ENCODE data around the gene TRAK1.

Gene TRAK1

DNA sequence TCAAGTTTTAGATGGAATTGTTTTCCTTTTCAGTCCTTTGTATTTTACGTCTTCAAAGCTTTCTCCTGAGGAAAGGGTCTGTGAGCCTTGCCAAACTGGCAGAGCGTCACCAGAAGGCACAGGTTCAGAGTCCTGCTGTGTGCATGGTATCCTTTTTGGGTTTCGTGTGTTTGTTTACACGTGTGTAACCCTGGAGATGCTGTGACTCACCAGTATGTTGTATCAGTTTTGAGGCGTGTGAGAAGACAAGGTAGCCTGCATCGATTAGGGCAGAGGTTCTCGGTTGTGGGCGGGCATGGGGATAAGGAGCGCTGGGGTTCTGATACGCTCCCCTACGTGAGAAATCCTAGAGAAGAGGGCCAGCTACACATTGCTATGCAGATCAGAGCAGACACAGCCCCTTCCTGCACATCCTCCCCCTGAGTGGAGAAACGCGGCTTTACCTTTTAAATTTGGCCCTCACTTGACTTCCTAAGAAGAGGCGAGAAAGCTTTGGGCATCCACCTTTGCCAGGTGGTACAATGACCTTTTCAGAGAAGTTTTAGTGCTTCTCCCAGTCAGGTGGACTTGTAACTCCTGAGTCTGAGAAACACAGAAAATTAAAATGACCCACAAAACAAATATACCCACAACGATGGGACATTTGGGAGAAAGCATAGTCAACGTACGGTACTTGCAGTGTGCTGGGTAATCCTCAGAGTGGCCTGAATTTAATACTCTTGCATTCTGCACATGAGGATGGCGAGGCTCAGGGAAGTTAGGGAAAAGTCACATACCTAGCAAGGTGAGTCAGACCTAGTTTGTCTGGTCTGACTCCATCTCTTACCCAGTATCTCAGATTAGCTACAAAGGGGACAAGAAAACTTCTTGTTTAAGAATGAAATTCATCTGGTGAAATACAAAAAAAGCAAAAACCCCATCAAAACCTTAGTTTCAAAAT is 38.1 kb downstream of the TRAK1 start:
- POLR2A ChIA-PET = no interaction called here
- no peak for DNase-seq (ENCODE audit: extremely low spot score)
- CTCF ChIA-PET = interaction anchor here (1.2 to 1.4 kb wide), 2 partner anchors 62 to 100 kb away, joined by 3 to 6 read pairs; no protein-coding TSS in a partner anchor
- no peak for TF ChIP-seq NFRKB (IDR thresholded peaks at IDR 0.05)
- TF ChIP-seq FOXM1 (IDR thresholded peaks at IDR 0.05; ENCODE audit: borderline replicate concordance) = no peak
- TF ChIP-seq L3MBTL2 (conservative IDR thresholded peaks at IDR 0.05) = no peak

DNA sequence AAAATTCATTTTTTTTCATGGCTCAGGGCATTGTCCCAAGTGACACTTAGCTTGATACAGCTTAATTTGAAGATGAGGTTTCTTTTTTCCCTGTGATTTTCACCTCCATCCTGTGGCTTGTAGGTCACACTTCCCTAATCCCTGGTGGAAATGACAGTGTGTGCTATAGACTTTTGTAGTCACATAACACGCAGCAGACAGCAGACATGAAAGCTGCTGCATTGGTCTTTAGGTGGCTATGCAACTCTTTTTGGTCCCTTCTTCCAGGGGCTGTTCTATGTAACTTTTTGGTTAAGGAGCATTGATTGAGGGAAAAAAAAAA is 38.8 kb downstream of the TRAK1 start:
- CTCF ChIA-PET = interaction anchor here (1.4 kb wide), 1 partner anchor 61 kb away, joined by 6 read pairs; no protein-coding TSS in a partner anchor
- POLR2A ChIA-PET = no interaction called here
- no peak for TF ChIP-seq LEF1 (IDR thresholded peaks at IDR 0.05; ENCODE audit: borderline replicate concordance)
- TF ChIP-seq, protein P1, sequence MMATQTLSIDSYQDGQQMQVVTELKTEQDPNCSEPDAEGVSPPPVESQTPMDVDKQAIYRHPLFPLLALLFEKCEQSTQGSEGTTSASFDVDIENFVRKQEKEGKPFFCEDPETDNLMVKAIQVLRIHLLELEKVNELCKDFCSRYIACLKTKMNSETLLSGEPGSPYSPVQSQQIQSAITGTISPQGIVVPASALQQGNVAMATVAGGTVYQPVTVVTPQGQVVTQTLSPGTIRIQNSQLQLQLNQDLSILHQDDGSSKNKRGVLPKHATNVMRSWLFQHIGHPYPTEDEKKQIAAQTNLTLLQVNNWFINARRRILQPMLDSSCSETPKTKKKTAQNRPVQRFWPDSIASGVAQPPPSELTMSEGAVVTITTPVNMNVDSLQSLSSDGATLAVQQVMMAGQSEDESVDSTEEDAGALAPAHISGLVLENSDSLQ (IDR thresholded peaks at IDR 0.05) = no peak
- no peak for TF ChIP-seq ZNF384 (IDR thresholded peaks at IDR 0.05)
- no peak for TF ChIP-seq FOXM1 (IDR thresholded peaks at IDR 0.05; ENCODE audit: borderline replicate concordance)
- no peak for TF ChIP-seq BHLHE40 (IDR thresholded peaks at IDR 0.05; ENCODE audit: borderline replicate concordance)
- no peak for DNase-seq (ENCODE audit: extremely low spot score)

DNA sequence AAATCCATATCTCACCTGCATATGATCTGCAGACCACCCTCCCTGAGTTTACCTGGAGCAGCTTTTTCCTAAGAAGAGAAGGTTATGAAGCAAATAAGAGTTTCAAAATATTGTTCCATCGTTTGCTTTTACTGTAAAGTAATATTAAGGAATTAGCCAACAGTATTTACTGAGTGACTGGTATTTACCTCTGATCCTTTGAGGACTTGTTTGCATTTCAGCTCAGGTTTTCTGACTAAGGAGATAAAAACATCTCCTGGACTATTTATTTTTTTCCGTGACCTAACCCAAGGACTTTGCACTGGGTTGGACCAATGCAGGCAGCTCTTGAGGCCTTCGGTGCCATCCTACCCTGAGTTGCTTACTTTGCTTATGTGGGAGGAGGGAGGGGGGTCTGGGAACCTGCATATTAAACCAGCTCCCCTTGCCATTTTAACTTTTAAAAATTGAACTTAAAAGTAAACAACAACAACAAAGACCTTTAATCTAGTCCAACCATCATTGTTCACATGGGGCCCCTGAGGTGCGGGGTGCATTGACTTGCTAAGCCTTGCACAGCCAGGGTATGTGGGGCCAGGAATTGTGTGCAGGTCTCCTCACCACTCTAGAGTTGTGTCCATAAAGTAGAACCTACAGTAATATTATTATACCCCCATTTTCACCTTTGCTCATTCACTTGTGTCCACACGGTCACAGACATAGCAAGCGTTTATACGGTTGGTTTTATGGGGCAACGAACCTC is 39.3 kb downstream of the TRAK1 start:
- no peak for DNase-seq (ENCODE audit: extremely low spot score)
- ChIA-PET CTCF (interaction anchor here (1.4 kb wide), 1 partner anchor 60 kb away, joined by 6 read pairs; no protein-coding TSS in a partner anchor), POLR2A (no interaction called here)
- TF ChIP-seq FOXM1 (IDR thresholded peaks at IDR 0.05; ENCODE audit: borderline replicate concordance) = no peak
- no peak for TF ChIP-seq FOXA1 (IDR thresholded peaks at IDR 0.05)
- TF ChIP-seq ARNT (IDR thresholded peaks at IDR 0.05) = no peak
- TF ChIP-seq NFRKB (IDR thresholded peaks at IDR 0.05) = no peak
- TF ChIP-seq ZNF384 (IDR thresholded peaks at IDR 0.05) = no peak
- TF ChIP-seq CTBP1 (IDR thresholded peaks at IDR 0.05; ENCODE audit: borderline replicate concordance) = no peak
- TF ChIP-seq ELF4 (IDR thresholded peaks at IDR 0.05) = no peak
- TF ChIP-seq SP1 (IDR thresholded peaks at IDR 0.05) = no peak
- TF ChIP-seq SUZ12 (IDR thresholded peaks at IDR 0.05) = no peak
- TF ChIP-seq TARDBP (IDR thresholded peaks at IDR 0.05) = no peak
- TF ChIP-seq, protein P1 (IDR thresholded peaks at IDR 0.05) = no peak
- no peak for TF ChIP-seq LEF1 (IDR thresholded peaks at IDR 0.05; ENCODE audit: borderline replicate concordance)
- no peak for TF ChIP-seq HDGF (IDR thresholded peaks at IDR 0.05; ENCODE audit: borderline replicate concordance)
- no peak for TF ChIP-seq FOXK2 (IDR thresholded peaks at IDR 0.05)
- no peak for TF ChIP-seq L3MBTL2 (conservative IDR thresholded peaks at IDR 0.05)
- TF ChIP-seq BHLHE40 (IDR thresholded peaks at IDR 0.05; ENCODE audit: borderline replicate concordance) = no peak

DNA sequence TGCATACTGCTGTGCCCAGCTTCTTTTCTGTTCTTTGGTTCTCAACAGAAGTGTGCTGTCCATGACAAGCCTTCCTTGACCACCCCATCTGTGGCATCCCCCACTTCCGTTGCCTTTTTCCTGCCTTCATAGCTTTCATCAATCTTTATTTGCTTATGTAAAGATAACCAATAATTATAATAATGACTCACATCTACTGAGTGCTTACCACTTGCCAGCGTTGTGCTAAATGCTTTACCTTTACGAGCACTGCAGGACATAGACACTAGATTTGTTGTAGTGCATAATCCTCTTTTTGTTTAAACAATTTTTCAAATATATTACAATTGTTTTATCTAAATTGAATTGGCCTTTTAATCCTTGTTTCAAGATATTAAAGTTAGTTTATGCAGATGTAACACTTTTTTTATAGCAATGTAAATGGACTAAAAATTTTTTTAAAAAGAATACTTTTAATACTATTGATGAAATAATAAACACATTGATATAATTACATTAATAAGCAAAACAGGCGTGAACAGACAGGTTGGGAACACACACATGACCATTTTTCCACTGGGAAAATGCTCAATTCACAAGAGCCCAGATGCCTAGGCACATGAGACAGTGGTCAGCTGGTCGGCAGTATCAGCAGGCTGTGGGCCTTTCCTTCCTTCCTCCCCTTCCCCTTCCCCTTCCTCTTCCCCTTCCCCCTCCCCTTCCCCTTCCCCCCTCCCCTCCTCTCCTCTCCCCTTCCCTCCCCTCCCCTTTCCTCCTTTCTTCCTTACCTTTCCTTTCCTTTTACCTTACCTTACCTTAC is 42.5 kb downstream of the TRAK1 start:
- TF ChIP-seq, protein P1 (IDR thresholded peaks at IDR 0.05) = no peak
- ChIA-PET CTCF (no interaction called here), POLR2A (no interaction called here)
- no peak for DNase-seq (ENCODE audit: extremely low spot score)

DNA sequence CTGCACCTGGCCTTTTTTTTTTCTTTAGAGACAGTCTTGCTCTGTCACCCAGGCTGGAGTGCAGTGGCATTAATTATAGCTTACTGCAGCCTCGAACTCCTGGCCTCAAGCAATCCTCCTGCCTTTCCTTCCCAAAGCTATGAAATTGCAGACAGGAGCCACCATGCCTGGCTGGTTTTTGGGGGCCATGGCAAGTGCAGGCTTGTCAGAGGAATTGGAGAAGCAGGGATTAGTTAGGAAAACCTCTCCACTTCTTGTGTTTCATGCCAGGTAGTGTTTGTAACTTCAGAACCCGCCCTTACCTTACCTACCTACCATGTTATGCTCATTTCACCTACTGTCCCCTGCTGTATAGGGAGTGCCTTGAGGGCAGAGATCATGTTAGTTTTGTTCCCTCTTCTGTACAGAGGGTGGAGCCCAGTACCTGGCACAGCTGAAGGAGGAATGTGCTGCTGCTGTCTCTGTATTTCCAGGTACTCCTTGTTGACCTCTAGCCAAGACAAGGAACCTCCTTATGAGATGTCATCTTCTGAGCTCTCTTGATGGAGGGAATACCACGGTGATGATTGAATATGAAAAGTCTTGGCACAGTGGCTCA is 43.8 kb downstream of the TRAK1 start:
- CTCF ChIA-PET = no interaction called here
- TF ChIP-seq ARNT (IDR thresholded peaks at IDR 0.05) (no peak), NFRKB (IDR thresholded peaks at IDR 0.05) (no peak)
- POLR2A ChIA-PET = no interaction called here
- DNase-seq (ENCODE audit: extremely low spot score) = no peak

Measured in HEK293T (cell line).